ENCODE measurements around the gene CPNE6.

Gene CPNE6

GRCh38 chr14:24069411-24069735, 2.0 kb upstream of the CPNE6 start:
- no peak for DNase-seq (ENCODE audit: low read depth)

- no peak for DNase-seq (ENCODE audit: low read depth)
Measured at GRCh38 chr14:24070285-24071143, 848 bp upstream of the CPNE6 start.

- no peak for DNase-seq (ENCODE audit: low read depth)
Measured at GRCh38 chr14:24071836-24072430, 571 bp downstream of the CPNE6 start.

- no peak for DNase-seq (ENCODE audit: low read depth)
Measured at GRCh38 chr14:24072436-24072835, 1.1 kb downstream of the CPNE6 start.

- no peak for DNase-seq (ENCODE audit: low read depth)
Measured at GRCh38 chr14:24072881-24073877, 1.8 kb downstream of the CPNE6 start.

GRCh38 chr14:24074625-24075484, 3.5 kb downstream of the CPNE6 start:
- no peak for DNase-seq (ENCODE audit: low read depth)

- DNase-seq (ENCODE audit: low read depth), result no peak
Measured at GRCh38 chr14:24075485-24076301, 4.3 kb downstream of the CPNE6 start.

- no peak for DNase-seq (ENCODE audit: low read depth)
Measured at GRCh38 chr14:24076302-24076601, 4.9 kb downstream of the CPNE6 start.

GRCh38 chr14:24077086-24077485, 5.7 kb downstream of the CPNE6 start:
- DNase-seq (ENCODE audit: low read depth), result no peak

- no peak for DNase-seq (ENCODE audit: low read depth)
Measured at GRCh38 chr14:24078146-24078545, 6.8 kb downstream of the CPNE6 start.

- no peak for DNase-seq (ENCODE audit: low read depth)
Measured at GRCh38 chr14:24079491-24080141, 8.3 kb downstream of the CPNE6 start.

- DNase-seq (ENCODE audit: low read depth), result no peak
Measured at GRCh38 chr14:24080142-24080530, 8.8 kb downstream of the CPNE6 start.

- DNase-seq (ENCODE audit: low read depth), result peak; percentile 37
Measured at GRCh38 chr14:24080888-24081738, 9.8 kb downstream of the CPNE6 start.

GRCh38 chr14:24081739-24082211, 10.4 kb downstream of the CPNE6 start:
- DNase-seq (ENCODE audit: low read depth), result no peak

- no peak for DNase-seq (ENCODE audit: low read depth)
Measured at GRCh38 chr14:24082411-24083080, 11.2 kb downstream of the CPNE6 start.

- no peak for DNase-seq (ENCODE audit: low read depth)
Measured at GRCh38 chr14:24083462-24083861, 12.1 kb downstream of the CPNE6 start.

- no peak for DNase-seq (ENCODE audit: low read depth)
Measured at GRCh38 chr14:24084440-24084839, 13.1 kb downstream of the CPNE6 start.

GRCh38 chr14:24085215-24085614, 13.9 kb downstream of the CPNE6 start:
- DNase-seq (ENCODE audit: low read depth), result no peak

All from stimulated activated CD8-positive, alpha-beta memory T cell treated with anti-CD3 and anti-CD28 coated beads, Interleukin-15, amount 100 ng/mL, for 1 hour (primary cell).